Smooth muscle cell (in vitro differentiated cells): Measurements from ENCODE around the gene SLC2A13. TPM values are rescaled to one million over a fixed set of nuclear protein-coding genes. Genes with fewer than 3 reads are reported as not detected.

ENCODE experiments used
- DNase-seq: peaks from one replicate; lab custom pipeline; 2025; ENCODE audit not compliant: unreplicated experiment; lab: John Stamatoyannopoulos, UW
- H2AFZ ChIP-seq: fragments of 200-600 bp; sonication (generic); 2 replicates; pipeline ENCODE4 v1.6.0; 2016; ENCODE audit warnings: antibody characterized with exemption, low read depth, mild to moderate bottlenecking
- H3F3A ChIP-seq: fragments of 200-600 bp; sonication (generic); 2 replicates; pipeline ENCODE4 v1.6.0; 2017; ENCODE audit warnings: antibody characterized with exemption, low read depth
- H3K27ac ChIP-seq: fragments of 200-600 bp; sonication (generic); 2 replicates; pipeline ENCODE4 v1.5.1; 2016; ENCODE audit warnings: low read depth, mild to moderate bottlenecking
- H3K27me3 ChIP-seq: fragments of 200-600 bp; sonication (generic); 2 replicates; pipeline ENCODE4 v1.6.1; 2016; ENCODE audit warnings: low read depth, mild to moderate bottlenecking
- H3K36me3 ChIP-seq: fragments of 200-600 bp; sonication (generic); 2 replicates; pipeline ENCODE4 v1.5.1; 2016; ENCODE audit warnings: low read depth
- H3K4me1 ChIP-seq: fragments of 200-600 bp; sonication (generic); 2 replicates; pipeline ENCODE4 v1.5.1; 2016; ENCODE audit warnings: low read depth
- H3K4me2 ChIP-seq: fragments of 200-600 bp; sonication (generic); 2 replicates; pipeline ENCODE4 v1.6.0; 2016; ENCODE audit warnings: mild to moderate bottlenecking
- H3K4me3 ChIP-seq: fragments of 200-600 bp; sonication (generic); 2 replicates; pipeline ENCODE4 v1.5.1; 2016; ENCODE audit warnings: mild to moderate bottlenecking
- H3K79me2 ChIP-seq: fragments of 200-600 bp; sonication (generic); 2 replicates; pipeline ENCODE4 v1.6.0; 2016; ENCODE audit warnings: low read depth, mild to moderate bottlenecking
- H3K9ac ChIP-seq: fragments of 200-600 bp; sonication (generic); 2 replicates; pipeline ENCODE4 v1.6.0; 2016; ENCODE audit warnings: low read depth
- H3K9me3 ChIP-seq: fragments of 200-600 bp; sonication (generic); replicated peaks from 2 replicates; pipeline ENCODE4 v1.5.1; 2016; ENCODE audit warnings: low read depth
- H4K20me1 ChIP-seq: fragments of 200-600 bp; sonication (generic); 2 replicates; pipeline ENCODE4 v1.6.0; 2016; ENCODE audit warnings: low read depth
- CTCF ChIP-seq: fragments of 200-600 bp; sonication (generic); IDR thresholded peaks from 2 replicates; pipeline ENCODE4 v1.5.1; 2017; ENCODE audit warnings: borderline replicate concordance, mild to moderate bottlenecking, antibody characterized with exemption; ENCODE audit not compliant: insufficient read depth, poor library complexity, severe bottlenecking
- WGBS: methylation state at CpG from one replicate; pipeline ENCODE4 v1.1.7; 2016; ENCODE audit warnings: low lambda C conversion rate; 5-methylcytosine and 5-hydroxymethylcytosine counted together
- polyA plus RNA-seq: library from polyadenylated mRNA; unstranded; fragments of >200 nt; fragmentation: Nextera tagmentation; extraction: Ambion mirVana; gene quantifications from 2 replicates; pipeline ENCODE4 v1.2.1, GENCODE V29; 2016
- total RNA-seq: library from RNA; depleted of rRNA; stranded (reverse); fragments of >200 nt; gene quantifications from 2 replicates; pipeline ENCODE4 v1.2.3, GENCODE V29; 2014

The SLC2A13 gene
- total and polyA plus RNA-seq, 2 experiments from 2014 or later = 9.6 to 27.4 TPM

- H3K27ac ChIP-seq = no peak overlapping the region
- H2AFZ ChIP-seq = no peak overlapping the region
- DNase-seq = no peak
- no peaks in the 10 kb centered on the region for H3K27me3 ChIP-seq
- 95% methylated on average over 1 of the region's 1 CpG for WGBS
- no peaks in the 10 kb centered on the region for H3K36me3 ChIP-seq
- no peaks in the 10 kb centered on the region for H3K9me3 ChIP-seq
- no peak overlapping the region for H3K4me2 ChIP-seq
- H3F3A ChIP-seq = no peaks in the 10 kb centered on the region
- no peaks in the 10 kb centered on the region for H3K79me2 ChIP-seq
- no peaks in the 10 kb centered on the region for H4K20me1 ChIP-seq
- H3K9ac ChIP-seq = no peak overlapping the region
- no peak for TF ChIP-seq CTCF
- H3K4me1 ChIP-seq = no peaks in the 10 kb centered on the region
- H3K4me3 ChIP-seq = no peak overlapping the region
These were observed 168.8 kb downstream of the SLC2A13 start for GRCh38 chr12:39937119-39937518.

GRCh38 chr12:39935839-39936238 is 170.0 kb downstream of the SLC2A13 start:
- Histone ChIP-seq H3K4me3 (no peak overlapping the region), H3K9ac (no peak overlapping the region), H3K79me2 (no peaks in the 10 kb centered on the region), H3K4me2 (no peak overlapping the region), H3K27ac (peak overlapping the region; percentile 28), H3K36me3 (no peaks in the 10 kb centered on the region), H3K9me3 (no peaks in the 10 kb centered on the region), H3F3A (no peaks in the 10 kb centered on the region), H3K27me3 (no peaks in the 10 kb centered on the region), H2AFZ (no peak overlapping the region), H4K20me1 (peaks cover 4% of the 10 kb centered on the region), H3K4me1 (no peaks in the 10 kb centered on the region)
- DNase-seq = no peak
- WGBS = 44% methylated on average over 2 of the region's 2 CpGs
- TF ChIP-seq CTCF = no peak

GRCh38 chr12:39935275-39935674 is 170.6 kb downstream of the SLC2A13 start:
- H3K9ac ChIP-seq = no peak overlapping the region
- no peak overlapping the region for H2AFZ ChIP-seq
- no peaks in the 10 kb centered on the region for H3K9me3 ChIP-seq
- no peak overlapping the region for H3K4me2 ChIP-seq
- H4K20me1 ChIP-seq = peaks cover 5% of the 10 kb centered on the region
- peak overlapping the region; percentile 28 for H3K27ac ChIP-seq
- no peak for TF ChIP-seq CTCF
- WGBS = 72% methylated on average over 1 of the region's 1 CpG
- no peaks in the 10 kb centered on the region for H3K4me1 ChIP-seq
- no peaks in the 10 kb centered on the region for H3K27me3 ChIP-seq
- DNase-seq = no peak
- H3K79me2 ChIP-seq = no peaks in the 10 kb centered on the region
- no peaks in the 10 kb centered on the region for H3F3A ChIP-seq
- no peaks in the 10 kb centered on the region for H3K36me3 ChIP-seq
- no peak overlapping the region for H3K4me3 ChIP-seq

GRCh38 chr12:39931857-39932256 is 174.0 kb downstream of the SLC2A13 start:
- Histone ChIP-seq H3K79me2 (no peaks in the 10 kb centered on the region), H3K4me3 (no peak overlapping the region), H3K36me3 (no peaks in the 10 kb centered on the region), H3K4me2 (no peak overlapping the region), H2AFZ (no peak overlapping the region), H3K9ac (no peak overlapping the region), H3K4me1 (no peaks in the 10 kb centered on the region), H4K20me1 (peaks cover 5% of the 10 kb centered on the region), H3K27me3 (no peaks in the 10 kb centered on the region), H3K9me3 (no peaks in the 10 kb centered on the region), H3F3A (no peaks in the 10 kb centered on the region), H3K27ac (no peak overlapping the region)
- DNase-seq = no peak
- TF ChIP-seq CTCF = no peak
